T-helper 2 cell treated with Interferon-gamma antibody and Interleukin-4, amounts not matched to agents 100 ng/mL and 5 ng/mL, for 36 hours (primary cell): Measurements from ENCODE around the gene MAPRE3. TPM values are rescaled to one million over a fixed set of nuclear protein-coding genes. Genes with fewer than 3 reads are reported as not detected.
"Not testable (repeated sequence)": the region's sequence is repeated elsewhere in the genome, so short reads cannot be mapped to it uniquely, and the experiment has no call there.

Experiments used
- intact Hi-C: fragments of 100-400 bp; cut with micrococcal nuclease; formaldehyde crosslinking; loops from one replicate; pipeline ENCODE4 v1.15.1; 2023
- total RNA-seq: library from RNA; stranded (reverse); gene quantifications from 2 replicates; pipeline ENCODE4 v1.2.3, GENCODE V29; 2022

MAPRE3 gene
- total RNA-seq, 1 donor from 2014 or later: 1.2 TPM

- intact Hi-C loops: no loop called here
These were observed 94.7 kb downstream of the MAPRE3 start for GRCh38 chr2:27065128-27065527.

GRCh38 chr2:27067385-27067784 is 96.9 kb downstream of the MAPRE3 start:
- intact Hi-C loops: no loop called here

- intact Hi-C loops: no loop called here
These were observed 99.0 kb downstream of the MAPRE3 start for GRCh38 chr2:27069436-27069835.

- intact Hi-C loops: loop anchor here (5.0 kb wide), 1 partner anchor 142 kb away; the partner anchor contains the start of genes ATRAID and SLC5A6
These were observed 99.7 kb downstream of the MAPRE3 start for GRCh38 chr2:27069961-27070618.

GRCh38 chr2:27070653-27071276 is 100.3 kb downstream of the MAPRE3 start:
- intact Hi-C loops: loop anchor here (1.0 to 5.0 kb wide), 5 partner anchors 11 to 142 kb away; partner anchors contain the start of genes AGBL5, ATRAID, KHK and SLC5A6

GRCh38 chr2:27071277-27071989 is 101.0 kb downstream of the MAPRE3 start, which contains the start of gene OST4:
Gene OST4, minus strand, starts transcription at chr2:27071654.
- intact Hi-C loops: loop anchor here (1.0 to 5.0 kb wide), 5 partner anchors 10 to 141 kb away; partner anchors contain the start of genes AGBL5, ATRAID, KHK and SLC5A6

- intact Hi-C loops: loop anchor here (1.0 to 5.0 kb wide), 5 partner anchors 9 to 140 kb away; partner anchors contain the start of genes AGBL5, ATRAID, KHK and SLC5A6
These were observed 101.8 kb downstream of the MAPRE3 start for GRCh38 chr2:27071990-27072830.

- intact Hi-C loops: loop anchor here (5.0 kb wide), 1 partner anchor 139 kb away; the partner anchor contains the start of genes ATRAID and SLC5A6
These were observed 102.5 kb downstream of the MAPRE3 start for GRCh38 chr2:27072920-27073319.

- intact Hi-C loops: loop anchor here (5.0 kb wide), 1 partner anchor 139 kb away; the partner anchor contains the start of genes ATRAID and SLC5A6
These were observed 103.3 kb downstream of the MAPRE3 start for GRCh38 chr2:27073782-27074181.

- intact Hi-C loops: loop anchor here (5.0 kb wide), 1 partner anchor 137 kb away; the partner anchor contains the start of genes ATRAID and SLC5A6
These were observed 104.5 kb downstream of the MAPRE3 start for GRCh38 chr2:27074738-27075565.

GRCh38 chr2:27075566-27075871 is 105.1 kb downstream of the MAPRE3 start:
- intact Hi-C loops: not testable (repeated sequence)

- intact Hi-C loops: no loop called here
These were observed 105.9 kb downstream of the MAPRE3 start for GRCh38 chr2:27076323-27076722.

Other genes with a start within 250 kb of the MAPRE3 start
- 18.5 and 18.8 TPM in 2 replicates for gene SLC35F6, start 206.4 kb upstream of the MAPRE3 start, total RNA-seq
- 37.9 and 38.5 TPM in 2 replicates for gene CENPA, start 184.6 kb upstream of the MAPRE3 start, total RNA-seq
- not detected in 2 replicates for gene DPYSL5, start 122.5 kb upstream of the MAPRE3 start, total RNA-seq
- 99.4 and 100 TPM in 2 replicates for gene TMEM214, start 62.3 kb downstream of the MAPRE3 start, total RNA-seq
- gene AGBL5, start 81.0 kb downstream of the MAPRE3 start, total RNA-seq: 13.6 and 14.4 TPM in 2 replicates
- 351 and 367 TPM in 2 replicates for gene OST4, start 101.0 kb downstream of the MAPRE3 start, total RNA-seq
- gene EMILIN1, start 108.0 kb downstream of the MAPRE3 start, total RNA-seq: 1.1 and 1.5 TPM in 2 replicates
- gene KHK, start 116.1 kb downstream of the MAPRE3 start, total RNA-seq: 11.5 and 12.2 TPM in 2 replicates
- 2.9 and 3.1 TPM in 2 replicates for gene CGREF1, start 148.5 kb downstream of the MAPRE3 start, total RNA-seq
- gene ABHD1, start 153.2 kb downstream of the MAPRE3 start, total RNA-seq: 0.52 and 0.64 TPM in 2 replicates
- gene PREB, start 164.0 kb downstream of the MAPRE3 start, total RNA-seq: 74.2 and 76.6 TPM in 2 replicates
- not detected in 2 replicates for gene PRR30, start 168.8 kb downstream of the MAPRE3 start, total RNA-seq
- not detected in 2 replicates for gene TCF23, start 178.4 kb downstream of the MAPRE3 start, total RNA-seq
- 78.3 and 82.5 TPM in 2 replicates for gene ATRAID, start 241.4 kb downstream of the MAPRE3 start, total RNA-seq
- gene SLC5A6, start 241.6 kb downstream of the MAPRE3 start, total RNA-seq: 48.5 and 54.4 TPM in 2 replicates
- gene CAD, start 246.7 kb downstream of the MAPRE3 start, total RNA-seq: 86.4 and 87.1 TPM in 2 replicates